SK-N-SH (cell line): ENCODE measurements around the gene DAB1. TPM values are rescaled to one million over a fixed set of nuclear protein-coding genes. Genes with fewer than 3 reads are reported as not detected.

Experiments
- CTCF ChIA-PET: fragments of 300-600, 350-600 bp; formaldehyde crosslinking; extraction: SDS; loops from one replicate; lab custom pipeline; 2021; lab: Yijun Ruan, JAX
- POLR2A ChIA-PET: fragments of 350-600 bp; sonication (Branson Sonifier 250); formaldehyde crosslinking; extraction: SDS; loops from one replicate; lab custom pipeline; 2020; ENCODE audit warnings: antibody characterized with exemption, inconsistent platforms; lab: Yijun Ruan, JAX
- DNase-seq: peaks from one replicate; pipeline ENCODE4 v3.0.0; 2012
- H2AFZ ChIP-seq: fragments of 200-600 bp; sonication (generic); 2 replicates; pipeline ENCODE4 v1.8.1; 2016; ENCODE audit warnings: antibody characterized with exemption, mild to moderate bottlenecking, low read depth
- H3F3A ChIP-seq: fragments of 200-600 bp; sonication (generic); replicated peaks from 2 replicates; pipeline ENCODE3; 2016; ENCODE audit warnings: antibody characterized with exemption, mild to moderate bottlenecking; ENCODE audit not compliant: insufficient read depth
- H3K27ac ChIP-seq, 2 experiments: fragments of 200-500 bp in 1 of 2; fragments of 200-600 bp in 1 of 2; sonication (Bioruptor generic) in 1 of 2; sonication (generic), shearing (Covaris generic) in 1 of 2; 2 replicates each; pipeline versions ENCODE4 v1.5.1 to v1.6.1; 2014 to 2016; ENCODE audit warnings: low read depth in 2 of 2, inconsistent platforms in 1 of 2, low read length in 1 of 2, mild to moderate bottlenecking in 1 of 2, mixed read lengths in 1 of 2
- H3K27me3 ChIP-seq: fragments of 200-600 bp; sonication (generic), shearing (Covaris generic); 2 replicates; pipeline ENCODE4 v1.6.1; 2016; ENCODE audit warnings: mixed run types; ENCODE audit not compliant: insufficient read depth
- H3K36me3 ChIP-seq, 2 experiments: fragments of 200-500 bp in 1 of 2; fragments of 200-600 bp in 1 of 2; sonication (Bioruptor generic) in 1 of 2; sonication (generic) in 1 of 2; replicated peaks in 1 of 2; 2 replicates each; pipeline versions ENCODE3 to v1.5.1; 2014 to 2016; ENCODE audit warnings: low read length in 1 of 2, mild to moderate bottlenecking in 1 of 2; ENCODE audit not compliant: insufficient read depth in 2 of 2, control insufficient read depth in 1 of 2
- H3K4me1 ChIP-seq, 2 experiments: fragments of 200-500 bp in 1 of 2; fragments of 200-600 bp in 1 of 2; sonication (Bioruptor generic) in 1 of 2; sonication (generic), shearing (Covaris generic) in 1 of 2; 2 replicates each; pipeline versions ENCODE4 v1.5.1 to v1.6.1; 2014 to 2016; ENCODE audit warnings: low read depth in 1 of 2, low read length in 1 of 2, mixed run types in 1 of 2; ENCODE audit not compliant: insufficient read depth in 2 of 2, control insufficient read depth in 1 of 2
- H3K4me2 ChIP-seq: fragments of 200-600 bp; sonication (generic), shearing (Covaris generic); 2 replicates; pipeline ENCODE4 v1.6.1; 2017; ENCODE audit warnings: mixed run types
- H3K4me3 ChIP-seq, 2 experiments: fragments of 200-500 bp in 1 of 2; fragments of 200-600 bp in 1 of 2; sonication (Bioruptor generic) in 1 of 2; sonication (generic), shearing (Covaris generic) in 1 of 2; 2 replicates each; pipeline versions ENCODE4 v1.5.1 to v1.8.1; 2014 to 2016; ENCODE audit warnings: low read depth in 2 of 2, inconsistent platforms in 1 of 2, low read length in 1 of 2, mild to moderate bottlenecking in 1 of 2, mixed read lengths in 1 of 2, moderate library complexity in 1 of 2
- H3K79me2 ChIP-seq: fragments of 200-600 bp; sonication (generic); 2 replicates; pipeline ENCODE4 v1.8.1; 2017; ENCODE audit warnings: mild to moderate bottlenecking; ENCODE audit not compliant: insufficient read depth
- H3K9ac ChIP-seq: fragments of 200-600 bp; sonication (generic); 2 replicates; pipeline ENCODE4 v1.6.1; 2017; ENCODE audit warnings: mixed run types
- H3K9me2 ChIP-seq: fragments of 200-600 bp; sonication (generic); 2 replicates; pipeline ENCODE4 v1.6.1; 2017; ENCODE audit warnings: mixed run types
- H3K9me3 ChIP-seq: fragments of 200-600 bp; sonication (generic); 2 replicates; pipeline ENCODE4 v1.6.1; 2017; ENCODE audit warnings: mixed run types, mild to moderate bottlenecking, moderate library complexity
- H4K20me1 ChIP-seq: fragments of 200-600 bp; sonication (generic); 2 replicates; pipeline ENCODE4 v1.6.1; 2017; ENCODE audit warnings: mild to moderate bottlenecking, mixed run types; ENCODE audit not compliant: insufficient read depth
- FOSL2 ChIP-seq: IDR thresholded peaks from 2 replicates; pipeline ENCODE4 v1.4.0; 2012; ENCODE audit warnings: low read depth, mild to moderate bottlenecking, moderate library complexity, borderline replicate concordance
- GATA2 ChIP-seq: sonication (generic); formaldehyde crosslinking; IDR thresholded peaks from 2 replicates; pipeline ENCODE4 v1.5.0; 2020; ENCODE audit warnings: mild to moderate bottlenecking, missing genetic modification reagents
- MEF2A ChIP-seq: IDR thresholded peaks from 2 replicates; pipeline ENCODE4 v1.4.0; 2012; ENCODE audit warnings: low read depth, borderline replicate concordance
- MXI1 ChIP-seq: IDR thresholded peaks from 2 replicates; pipeline ENCODE4 v1.6.1; 2012; ENCODE audit warnings: mild to moderate bottlenecking, low read depth, low read length, improper control_type of control experiment
- NFIC ChIP-seq: IDR thresholded peaks from 2 replicates; pipeline ENCODE4 v1.4.0; 2012; ENCODE audit warnings: borderline replicate concordance
- RAD21 ChIP-seq: IDR thresholded peaks from 2 replicates; pipeline ENCODE4 v1.6.1; 2012; ENCODE audit warnings: mild to moderate bottlenecking, low read length
- REST ChIP-seq: IDR thresholded peaks from 2 replicates; pipeline ENCODE4 v1.6.1; 2012; ENCODE audit warnings: mild to moderate bottlenecking, low read depth, low read length, moderate library complexity
- RXRA ChIP-seq: IDR thresholded peaks from 2 replicates; pipeline ENCODE4 v1.4.0; 2012; ENCODE audit warnings: low read depth, mild to moderate bottlenecking, borderline replicate concordance
- SIN3A ChIP-seq: IDR thresholded peaks from 2 replicates; pipeline ENCODE4 v1.6.1; 2012; ENCODE audit warnings: low read depth, mild to moderate bottlenecking, low read length, moderate library complexity, borderline replicate concordance
- TEAD4 ChIP-seq: IDR thresholded peaks from 2 replicates; pipeline ENCODE4 v1.4.0; 2012; ENCODE audit warnings: mild to moderate bottlenecking, borderline replicate concordance; ENCODE audit not compliant: insufficient read depth
- WGBS: methylation state at CpG from one replicate; pipeline ENCODE4 v1.1.6; 2017; ENCODE audit warnings: low lambda C conversion rate; 5-methylcytosine and 5-hydroxymethylcytosine counted together
- polyA plus RNA-seq, 3 experiments: library from polyadenylated mRNA; depleted of rRNA; stranded (reverse); fragments of >200 nt; gene quantifications; 2 replicates each; pipeline ENCODE4 v1.2.3, GENCODE V29; 2012
- TF ChIP-seq, protein P1 (sequence below): IDR thresholded peaks from 2 replicates; pipeline ENCODE4 v1.4.0; 2012; ENCODE audit warnings: low read depth

DAB1 gene
- polyA plus RNA-seq, 1 of the 3 experiments (the other 2 are of a cell fraction), result 2.9 TPM

- no peak for DNase-seq
- 62% methylated on average over 2 of the region's 2 CpGs for WGBS
- no peaks in the 10 kb centered on the region for H3K79me2 ChIP-seq
- no peaks in the 10 kb centered on the region for H3K4me1 ChIP-seq
- H3K27me3 ChIP-seq, result no peaks in the 10 kb centered on the region
- peaks cover 8% of the 10 kb centered on the region for H3F3A ChIP-seq
- no peak overlapping the region for H2AFZ ChIP-seq
- no peaks in the 10 kb centered on the region for H4K20me1 ChIP-seq
- no peaks in the 10 kb centered on the region for H3K36me3 ChIP-seq
- no peak overlapping the region for H3K4me2 ChIP-seq
- TF ChIP-seq FOSL2 (peak; percentile 16; the same call in 1 of the 2 replicates), REST (no peak)
- no peak overlapping the region for H3K4me3 ChIP-seq
- H3K9ac ChIP-seq, result no peak overlapping the region
- CTCF ChIA-PET, result no interaction called here
- H3K27ac ChIP-seq, result peak overlapping the region in 1 of 2 experiments; percentile 36; a peak in 2 of 4 replicates
- H3K9me2 ChIP-seq, result no peaks in the 10 kb centered on the region
- POLR2A ChIA-PET, result no interaction called here
- no peaks in the 10 kb centered on the region for H3K9me3 ChIP-seq
Measured at GRCh38 chr1:57142999-57143398, 280.9 kb downstream of the DAB1 start.

GRCh38 chr1:57142169-57142568, 281.7 kb downstream of the DAB1 start:
- H3K36me3 ChIP-seq, result no peaks in the 10 kb centered on the region
- no peak overlapping the region for H3K4me2 ChIP-seq
- no peak overlapping the region for H3K27ac ChIP-seq
- POLR2A ChIA-PET, result no interaction called here
- H3K9ac ChIP-seq, result no peak overlapping the region
- DNase-seq, result no peak
- H4K20me1 ChIP-seq, result no peaks in the 10 kb centered on the region
- no peaks in the 10 kb centered on the region for H3K4me1 ChIP-seq
- H3K9me3 ChIP-seq, result no peaks in the 10 kb centered on the region
- H3K79me2 ChIP-seq, result no peaks in the 10 kb centered on the region
- H3K27me3 ChIP-seq, result no peaks in the 10 kb centered on the region
- WGBS, result 81% methylated on average over 2 of the region's 2 CpGs
- no peaks in the 10 kb centered on the region for H3K9me2 ChIP-seq
- peaks cover 8% of the 10 kb centered on the region for H3F3A ChIP-seq
- H2AFZ ChIP-seq, result no peak overlapping the region
- TF ChIP-seq GATA2 (CRISPR knock-in tag) (no peak), RAD21 (no peak), MXI1 (no peak), RXRA (no peak), SIN3A (no peak), NFIC (no peak), TEAD4 (no peak), MEF2A (no peak)
- TF ChIP-seq, protein P1, sequence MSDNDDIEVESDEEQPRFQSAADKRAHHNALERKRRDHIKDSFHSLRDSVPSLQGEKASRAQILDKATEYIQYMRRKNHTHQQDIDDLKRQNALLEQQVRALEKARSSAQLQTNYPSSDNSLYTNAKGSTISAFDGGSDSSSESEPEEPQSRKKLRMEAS, result no peak
- TF ChIP-seq, all 33 proteins: peak for 0
- H3K4me3 ChIP-seq, result no peak overlapping the region
- CTCF ChIA-PET, result interaction anchor here (0.8 kb wide), 1 partner anchor 312 kb away, joined by 3 read pairs; no protein-coding TSS in a partner anchor
